ENCODE data around the gene EFCAB6. TPM values are rescaled to one million over a fixed set of nuclear protein-coding genes. Genes with fewer than 3 reads are reported as not detected.

The EFCAB6 gene
- polyA plus RNA-seq, 4 donors: 0.34 to 1.9 TPM; not detected in 2

DNA sequence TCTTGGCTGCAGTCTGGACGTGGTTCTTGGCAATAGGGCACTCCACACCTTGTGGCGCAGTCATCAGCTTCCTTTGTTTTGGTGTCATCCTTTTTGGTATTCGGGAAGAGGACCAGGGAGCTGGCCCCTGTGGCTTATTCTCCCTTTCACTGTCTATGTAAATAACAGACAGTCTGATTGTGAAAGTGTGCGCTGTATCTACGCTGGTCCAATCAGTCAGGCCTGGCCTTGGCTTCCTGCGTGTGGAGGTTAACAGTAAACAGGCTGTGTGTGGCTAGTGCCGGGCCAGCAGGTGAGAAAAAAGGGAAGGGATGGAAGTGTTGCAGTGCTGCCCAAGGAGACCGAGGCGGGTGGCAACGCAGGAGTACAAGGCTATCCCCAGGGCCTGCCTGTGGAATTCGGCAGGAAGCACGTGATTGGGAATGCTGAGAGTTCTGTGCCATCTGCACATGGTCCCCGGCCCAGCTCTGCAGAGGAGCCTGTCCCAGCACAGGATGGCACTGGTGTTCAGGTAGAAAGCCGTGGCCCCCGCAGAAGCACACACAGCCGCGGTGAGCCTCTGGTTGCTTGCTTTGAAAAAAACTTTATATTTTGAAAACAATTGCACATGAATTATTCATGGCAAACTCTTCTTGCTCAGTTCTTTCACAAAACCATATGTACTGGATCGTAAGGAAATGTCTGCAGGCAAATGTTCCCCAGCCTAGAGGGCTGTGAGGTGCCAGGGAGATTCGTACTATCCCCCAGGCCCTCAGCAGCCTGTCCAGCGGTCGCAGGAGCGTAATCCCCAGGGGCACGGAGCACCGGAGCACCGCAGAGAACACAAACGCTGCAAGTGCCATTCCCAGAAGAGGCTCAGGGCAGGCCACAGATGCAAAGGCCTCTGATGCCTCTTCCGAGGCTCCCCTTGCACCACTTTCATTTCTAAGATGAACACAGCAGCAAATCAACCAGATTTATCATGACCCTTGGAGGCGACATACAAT, 174.5 kb downstream of the EFCAB6 start:
- no peak for FAIRE-seq

DNA sequence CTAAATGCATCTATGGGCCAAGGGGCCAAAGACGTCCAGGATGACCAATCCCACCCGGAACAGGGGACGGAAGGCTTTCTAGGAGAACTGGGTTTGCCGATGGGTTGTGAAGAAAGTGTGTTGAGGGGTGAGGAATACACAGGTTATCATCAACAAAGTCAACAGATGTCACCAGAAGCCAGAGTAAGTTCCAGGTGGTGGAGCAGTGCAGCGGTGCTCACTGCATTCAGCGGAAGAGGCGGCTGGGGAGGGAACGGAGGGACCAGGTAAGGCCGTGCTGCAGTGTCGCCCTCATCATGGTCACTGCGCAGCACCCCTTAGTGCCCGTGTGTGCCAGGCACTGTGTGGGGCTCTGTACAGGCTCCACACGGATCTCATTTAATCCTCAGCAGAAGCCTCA, 176.0 kb downstream of the EFCAB6 start:
- Histone ChIP-seq H3K4me1 (ENCODE audit: control insufficient read depth in 3 of 3, insufficient read depth in 2 of 3, low read depth in 1 of 3, low read length in 2 of 3) (no peaks in the 10 kb centered on the region), H3K27me3 (ENCODE audit: control insufficient read depth in 3 of 3, insufficient read depth in 3 of 3, low read length in 3 of 3) (no peaks in the 10 kb centered on the region), H3K27ac (ENCODE audit: low read depth in 1 of 3, low read length in 2 of 3) (no peak overlapping the region), H3K36me3 (ENCODE audit: control insufficient read depth in 3 of 3, insufficient read depth in 2 of 3, low read depth in 1 of 3, low read length in 3 of 3) (no peaks in the 10 kb centered on the region), H3K9me3 (ENCODE audit: control insufficient read depth in 2 of 2, insufficient read depth in 1 of 2, low read depth in 1 of 2, low read length in 1 of 2) (no peaks in the 10 kb centered on the region), H3K4me3 (ENCODE audit: low read depth in 1 of 3, low read length in 3 of 3) (no peak overlapping the region)
- no peak for FAIRE-seq
- peak in 1 of 2 donors; percentile 2 for DNase-seq
- 86 to 90% (median 89%) methylated on average over 13 of the region's 13 CpGs for WGBS, 3 donors

More for the DNA sequence above, 174.5 kb downstream of the EFCAB6 start:
- Histone ChIP-seq H3K4me1 (ENCODE audit: control insufficient read depth in 3 of 3, insufficient read depth in 2 of 3, low read depth in 1 of 3, low read length in 2 of 3) (no peaks in the 10 kb centered on the region), H3K36me3 (ENCODE audit: control insufficient read depth in 3 of 3, insufficient read depth in 2 of 3, low read depth in 1 of 3, low read length in 3 of 3) (no peaks in the 10 kb centered on the region), H3K4me3 (ENCODE audit: low read depth in 1 of 3, low read length in 3 of 3) (no peak overlapping the region), H3K27me3 (ENCODE audit: control insufficient read depth in 3 of 3, insufficient read depth in 3 of 3, low read length in 3 of 3) (no peaks in the 10 kb centered on the region), H3K27ac (ENCODE audit: low read depth in 1 of 3, low read length in 2 of 3) (no peak overlapping the region), H3K9me3 (ENCODE audit: control insufficient read depth in 2 of 2, insufficient read depth in 1 of 2, low read depth in 1 of 2, low read length in 1 of 2) (no peaks in the 10 kb centered on the region)
- 88 to 92% (median 88%) methylated on average over 28 of the region's 28 CpGs for WGBS, 3 donors
- DNase-seq: no peak

DNA sequence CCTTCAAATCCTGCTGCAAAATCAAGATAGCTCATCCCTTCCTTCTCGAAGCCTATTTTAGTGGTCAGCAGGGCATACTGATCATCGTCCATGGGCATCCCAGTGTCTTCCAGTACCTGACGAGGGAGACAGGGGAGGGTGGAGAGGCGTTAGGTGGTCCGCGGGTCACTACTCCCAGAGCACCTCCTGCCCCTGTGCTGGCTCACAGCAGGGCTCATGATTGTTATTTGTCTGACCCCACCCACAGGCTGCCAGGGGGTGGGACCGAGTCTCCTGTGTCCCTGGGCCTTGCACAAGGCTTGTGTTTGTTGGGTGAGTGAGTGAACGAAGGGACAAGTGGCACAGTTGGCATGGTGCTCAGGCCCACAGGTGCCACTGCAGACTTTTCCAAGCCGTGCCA, 177.0 kb downstream of the EFCAB6 start:
- Histone ChIP-seq H3K4me3 (ENCODE audit: low read depth in 1 of 3, low read length in 3 of 3) (no peak overlapping the region), H3K27ac (ENCODE audit: low read depth in 1 of 3, low read length in 2 of 3) (no peak overlapping the region), H3K4me1 (ENCODE audit: control insufficient read depth in 3 of 3, insufficient read depth in 2 of 3, low read depth in 1 of 3, low read length in 2 of 3) (no peaks in the 10 kb centered on the region), H3K36me3 (ENCODE audit: control insufficient read depth in 3 of 3, insufficient read depth in 2 of 3, low read depth in 1 of 3, low read length in 3 of 3) (no peaks in the 10 kb centered on the region), H3K9me3 (ENCODE audit: control insufficient read depth in 2 of 2, insufficient read depth in 1 of 2, low read depth in 1 of 2, low read length in 1 of 2) (no peaks in the 10 kb centered on the region), H3K27me3 (ENCODE audit: control insufficient read depth in 3 of 3, insufficient read depth in 3 of 3, low read length in 3 of 3) (no peaks in the 10 kb centered on the region)
- DNase-seq (no peak), FAIRE-seq (no peak)
- 84 to 86% (median 84%) methylated on average over 9 of the region's 9 CpGs for WGBS, 3 donors

DNA sequence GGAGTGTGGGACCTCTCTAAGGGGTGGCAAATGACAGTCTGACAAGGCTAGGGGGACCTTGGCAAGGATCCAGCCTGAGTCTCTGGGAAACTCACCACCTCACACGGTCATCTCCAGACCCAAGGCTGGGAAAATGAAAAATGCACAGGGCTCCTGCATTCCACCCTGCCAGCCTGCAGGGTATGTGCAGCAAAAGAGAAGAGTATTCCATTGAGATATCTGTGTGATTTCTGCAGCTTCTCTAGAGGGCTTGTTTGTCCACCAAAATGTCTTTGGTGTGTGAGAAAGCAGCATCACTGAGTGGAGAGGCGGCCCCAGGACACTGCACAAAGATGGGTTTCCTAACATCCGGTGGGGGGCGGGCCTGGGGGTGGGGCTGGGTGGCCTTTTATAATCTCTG, 177.8 kb downstream of the EFCAB6 start:
- Histone ChIP-seq H3K27ac (ENCODE audit: low read depth in 1 of 3, low read length in 2 of 3) (no peak overlapping the region), H3K4me3 (ENCODE audit: low read depth in 1 of 3, low read length in 3 of 3) (no peak overlapping the region), H3K36me3 (ENCODE audit: control insufficient read depth in 3 of 3, insufficient read depth in 2 of 3, low read depth in 1 of 3, low read length in 3 of 3) (no peaks in the 10 kb centered on the region), H3K9me3 (ENCODE audit: control insufficient read depth in 2 of 2, insufficient read depth in 1 of 2, low read depth in 1 of 2, low read length in 1 of 2) (no peaks in the 10 kb centered on the region), H3K27me3 (ENCODE audit: control insufficient read depth in 3 of 3, insufficient read depth in 3 of 3, low read length in 3 of 3) (no peaks in the 10 kb centered on the region), H3K4me1 (ENCODE audit: control insufficient read depth in 3 of 3, insufficient read depth in 2 of 3, low read depth in 1 of 3, low read length in 2 of 3) (no peaks in the 10 kb centered on the region)
- FAIRE-seq (no peak), DNase-seq (no peak)
- WGBS, 3 donors: 57 to 68% (median 61%) methylated on average over 4 of the region's 4 CpGs

DNA sequence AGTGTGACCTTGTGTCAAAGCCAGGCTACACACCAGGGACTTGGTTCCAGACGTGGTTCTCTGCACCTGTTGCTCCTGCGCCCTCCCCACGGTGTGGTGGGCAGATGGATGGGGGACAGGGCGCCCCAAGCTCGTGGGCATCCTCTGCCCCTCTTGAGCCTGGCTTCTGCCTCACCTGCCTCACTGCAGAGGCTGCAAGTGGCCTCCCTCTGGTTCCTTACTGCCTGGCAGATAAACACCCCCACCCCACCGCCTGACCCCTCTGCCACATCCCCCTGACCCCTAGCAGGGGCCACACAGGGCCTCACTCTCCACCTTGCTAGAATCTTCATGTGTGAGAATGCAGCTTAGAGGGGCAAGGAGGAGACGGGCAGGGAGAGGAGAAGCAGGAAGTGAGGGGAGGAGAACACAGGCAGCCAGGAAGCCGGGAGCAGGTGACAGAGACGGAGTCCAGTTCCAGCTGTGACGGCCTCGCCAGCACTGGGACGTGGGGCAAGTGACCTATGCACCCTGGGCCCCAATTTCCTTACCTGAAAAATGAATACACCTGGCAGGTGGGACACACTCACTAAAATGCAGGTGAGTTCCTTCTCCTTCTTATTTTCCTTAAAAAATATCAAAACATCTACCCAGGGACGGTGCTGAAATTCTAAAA, 178.3 kb downstream of the EFCAB6 start:
- no peaks in the 10 kb centered on the region for H3K4me1 ChIP-seq (ENCODE audit: control insufficient read depth in 3 of 3, insufficient read depth in 2 of 3, low read depth in 1 of 3, low read length in 2 of 3)
- peak; percentile 5 to 49 for DNase-seq

DNA sequence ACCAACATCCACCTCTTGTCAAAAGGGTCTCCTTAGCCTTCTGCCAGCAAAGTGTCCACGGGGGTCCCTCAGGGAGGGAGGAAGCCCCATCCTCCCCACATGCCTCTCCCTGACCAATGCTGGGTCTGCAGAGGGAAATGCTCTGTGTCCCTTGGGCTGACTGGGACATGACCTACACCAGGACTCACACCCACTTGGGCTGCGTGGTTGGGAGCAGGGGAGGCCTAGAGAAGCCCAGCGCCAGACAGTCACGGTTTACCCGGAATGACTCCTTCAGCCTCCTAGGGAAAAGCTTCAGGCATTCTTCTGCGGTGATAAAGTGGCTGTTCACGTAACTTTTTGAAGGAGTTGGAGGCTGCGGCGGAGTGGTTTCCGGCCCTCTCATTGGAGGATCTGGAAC, 180.3 kb downstream of the EFCAB6 start:
- no peaks in the 10 kb centered on the region for H3K36me3 ChIP-seq (ENCODE audit: control insufficient read depth in 3 of 3, insufficient read depth in 2 of 3, low read depth in 1 of 3, low read length in 3 of 3)
- H3K4me3 ChIP-seq (ENCODE audit: low read depth in 1 of 3, low read length in 3 of 3): no peak overlapping the region
- 96 to 98% (median 96%) methylated on average over 10 of the region's 10 CpGs for WGBS, 3 donors
- no peaks in the 10 kb centered on the region for H3K27me3 ChIP-seq (ENCODE audit: control insufficient read depth in 3 of 3, insufficient read depth in 3 of 3, low read length in 3 of 3)
- DNase-seq (no peak), FAIRE-seq (no peak)
- H3K27ac ChIP-seq (ENCODE audit: low read depth in 1 of 3, low read length in 2 of 3): no peak overlapping the region
- H3K9me3 ChIP-seq (ENCODE audit: control insufficient read depth in 2 of 2, insufficient read depth in 1 of 2, low read depth in 1 of 2, low read length in 1 of 2): no peaks in the 10 kb centered on the region
- no peaks in the 10 kb centered on the region for H3K4me1 ChIP-seq (ENCODE audit: control insufficient read depth in 3 of 3, insufficient read depth in 2 of 3, low read depth in 1 of 3, low read length in 2 of 3)

More for the DNA sequence above, 178.3 kb downstream of the EFCAB6 start:
- Histone ChIP-seq H3K27ac (ENCODE audit: low read depth in 1 of 3, low read length in 2 of 3) (no peak overlapping the region), H3K27me3 (ENCODE audit: control insufficient read depth in 3 of 3, insufficient read depth in 3 of 3, low read length in 3 of 3) (no peaks in the 10 kb centered on the region), H3K4me3 (ENCODE audit: low read depth in 1 of 3, low read length in 3 of 3) (no peak overlapping the region), H3K36me3 (ENCODE audit: control insufficient read depth in 3 of 3, insufficient read depth in 2 of 3, low read depth in 1 of 3, low read length in 3 of 3) (no peaks in the 10 kb centered on the region), H3K9me3 (ENCODE audit: control insufficient read depth in 2 of 2, insufficient read depth in 1 of 2, low read depth in 1 of 2, low read length in 1 of 2) (no peaks in the 10 kb centered on the region)
- FAIRE-seq: no peak
- 43 to 56% (median 47%) methylated on average over 13 of the region's 13 CpGs for WGBS, 3 donors

DNA sequence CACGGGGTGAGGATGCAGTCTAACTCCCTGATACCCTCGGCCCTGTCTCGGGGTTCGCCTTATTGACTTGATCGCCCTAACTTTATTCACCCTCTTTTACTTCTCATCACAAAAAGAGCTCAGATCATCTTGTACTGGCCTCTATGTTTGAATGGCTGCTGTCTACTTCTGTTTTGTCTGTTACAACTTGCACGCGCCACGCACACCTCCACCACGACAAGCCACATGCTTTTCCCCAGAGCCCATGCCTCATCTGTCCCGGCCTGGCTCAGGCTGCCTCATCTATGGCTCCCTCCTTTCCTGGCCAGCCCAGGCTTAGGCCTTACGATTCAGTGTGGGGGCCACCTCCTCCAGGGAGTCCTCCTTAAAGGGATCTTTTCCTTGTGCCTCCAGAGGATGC, 180.9 kb downstream of the EFCAB6 start:
- WGBS, 3 donors: 89 to 95% (median 91%) methylated on average over 11 of the region's 11 CpGs
- H3K36me3 ChIP-seq (ENCODE audit: control insufficient read depth in 3 of 3, insufficient read depth in 2 of 3, low read depth in 1 of 3, low read length in 3 of 3): no peaks in the 10 kb centered on the region
- FAIRE-seq (no peak), DNase-seq (no peak)
- H3K27ac ChIP-seq (ENCODE audit: low read depth in 1 of 3, low read length in 2 of 3): no peak overlapping the region
- no peaks in the 10 kb centered on the region for H3K27me3 ChIP-seq (ENCODE audit: control insufficient read depth in 3 of 3, insufficient read depth in 3 of 3, low read length in 3 of 3)
- no peaks in the 10 kb centered on the region for H3K9me3 ChIP-seq (ENCODE audit: control insufficient read depth in 2 of 2, insufficient read depth in 1 of 2, low read depth in 1 of 2, low read length in 1 of 2)
- H3K4me1 ChIP-seq (ENCODE audit: control insufficient read depth in 3 of 3, insufficient read depth in 2 of 3, low read depth in 1 of 3, low read length in 2 of 3): no peaks in the 10 kb centered on the region
- no peak overlapping the region for H3K4me3 ChIP-seq (ENCODE audit: low read depth in 1 of 3, low read length in 3 of 3)

DNA sequence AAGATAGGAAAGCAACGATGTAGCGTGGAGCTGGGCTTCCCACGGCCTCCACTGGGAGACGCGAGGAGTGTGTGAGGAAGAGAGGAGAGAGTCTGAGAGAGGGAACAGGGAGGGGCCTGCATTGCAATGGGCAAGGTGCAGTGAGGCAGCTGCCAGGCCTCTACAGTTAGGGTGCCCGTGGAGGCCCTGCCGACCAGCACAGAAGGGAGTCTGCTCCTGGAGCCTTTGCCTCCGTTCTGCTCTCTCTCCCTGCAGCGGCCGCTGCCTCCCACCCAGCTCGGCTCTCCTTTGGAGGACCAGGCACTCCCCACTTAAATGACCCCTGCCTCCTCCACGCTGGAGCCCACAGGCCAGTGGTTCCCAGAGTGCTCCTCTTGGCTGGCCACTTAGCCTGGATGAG, 181.7 kb downstream of the EFCAB6 start:
- no peak overlapping the region for H3K27ac ChIP-seq (ENCODE audit: low read depth in 1 of 3, low read length in 2 of 3)
- WGBS, 3 donors: 84 to 89% (median 89%) methylated on average over 12 of the region's 12 CpGs
- no peak overlapping the region for H3K4me3 ChIP-seq (ENCODE audit: low read depth in 1 of 3, low read length in 3 of 3)
- no peaks in the 10 kb centered on the region for H3K36me3 ChIP-seq (ENCODE audit: control insufficient read depth in 3 of 3, insufficient read depth in 2 of 3, low read depth in 1 of 3, low read length in 3 of 3)
- FAIRE-seq (no peak), DNase-seq (no peak)
- H3K27me3 ChIP-seq (ENCODE audit: control insufficient read depth in 3 of 3, insufficient read depth in 3 of 3, low read length in 3 of 3): no peaks in the 10 kb centered on the region
- H3K4me1 ChIP-seq (ENCODE audit: control insufficient read depth in 3 of 3, insufficient read depth in 2 of 3, low read depth in 1 of 3, low read length in 2 of 3): no peaks in the 10 kb centered on the region
- no peaks in the 10 kb centered on the region for H3K9me3 ChIP-seq (ENCODE audit: control insufficient read depth in 2 of 2, insufficient read depth in 1 of 2, low read depth in 1 of 2, low read length in 1 of 2)
